ENCODE data around the gene TRABD2A. TPM values are rescaled to one million over a fixed set of nuclear protein-coding genes. Genes with fewer than 3 reads are reported as not detected.
A peak's percentile ranks its signal among the peaks of the same experiment; 100 is the strongest.

The TRABD2A gene
- total and polyA plus RNA-seq, 2 of the 13 experiments (the other 11 are each of a cell fraction or from before 2014, with no cell fraction given) = 0.15 TPM; not detected in 1

DNA sequence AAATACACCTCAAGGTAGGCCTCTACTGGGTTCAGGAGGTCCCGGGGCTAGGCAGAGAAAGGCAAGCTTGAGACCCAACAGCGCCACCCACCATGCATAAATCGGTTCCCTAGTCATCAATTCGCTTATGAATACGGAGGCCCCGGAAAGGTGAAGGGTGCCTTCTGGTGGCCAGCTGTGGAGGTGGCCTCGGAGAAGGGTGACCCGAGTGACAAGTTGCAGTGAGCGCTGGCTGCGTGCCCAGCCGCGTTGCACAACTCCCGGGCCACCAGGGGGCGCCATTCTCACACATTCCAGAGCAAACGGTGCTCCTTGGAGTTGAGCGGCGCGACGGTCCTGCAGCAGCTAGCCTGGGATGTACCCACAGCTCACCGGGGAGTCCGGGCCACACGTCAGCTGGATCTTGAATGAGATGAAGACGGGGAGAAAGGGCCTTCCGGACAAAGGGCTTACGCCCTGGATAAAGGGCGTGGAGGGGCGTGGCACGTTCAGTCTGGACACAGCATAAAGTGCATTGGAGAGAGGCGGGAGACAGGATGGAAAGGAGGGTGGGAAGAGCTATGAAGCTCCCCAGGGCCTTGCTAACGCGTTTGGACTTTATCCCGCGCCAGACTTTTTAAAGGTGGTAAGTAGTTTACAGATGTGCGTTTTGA is 45.0 kb upstream of the TRABD2A start (continued):
- TF ChIP-seq, protein P1, sequence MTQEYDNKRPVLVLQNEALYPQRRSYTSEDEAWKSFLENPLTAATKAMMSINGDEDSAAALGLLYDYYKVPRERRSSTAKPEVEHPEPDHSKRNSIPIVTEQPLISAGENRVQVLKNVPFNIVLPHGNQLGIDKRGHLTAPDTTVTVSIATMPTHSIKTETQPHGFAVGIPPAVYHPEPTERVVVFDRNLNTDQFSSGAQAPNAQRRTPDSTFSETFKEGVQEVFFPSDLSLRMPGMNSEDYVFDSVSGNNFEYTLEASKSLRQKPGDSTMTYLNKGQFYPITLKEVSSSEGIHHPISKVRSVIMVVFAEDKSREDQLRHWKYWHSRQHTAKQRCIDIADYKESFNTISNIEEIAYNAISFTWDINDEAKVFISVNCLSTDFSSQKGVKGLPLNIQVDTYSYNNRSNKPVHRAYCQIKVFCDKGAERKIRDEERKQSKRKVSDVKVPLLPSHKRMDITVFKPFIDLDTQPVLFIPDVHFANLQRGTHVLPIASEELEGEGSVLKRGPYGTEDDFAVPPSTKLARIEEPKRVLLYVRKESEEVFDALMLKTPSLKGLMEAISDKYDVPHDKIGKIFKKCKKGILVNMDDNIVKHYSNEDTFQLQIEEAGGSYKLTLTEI (CRISPR knock-in tag; conservative IDR thresholded peaks at IDR 0.05) = no peak
- TF ChIP-seq ZNF296 (CRISPR knock-in tag; conservative IDR thresholded peaks at IDR 0.05) (no peak), ELF3 (CRISPR knock-in tag; IDR thresholded peaks at IDR 0.05) (peak; percentile 81), SMARCE1 (IDR thresholded peaks at IDR 0.05; ENCODE audit: borderline replicate concordance) (no peak), ZBTB3 (CRISPR knock-in tag; IDR thresholded peaks at IDR 0.05; ENCODE audit: borderline replicate concordance, low read depth) (peak; percentile 97; the same call in 1 of the 2 replicates), HNRNPUL1 (IDR thresholded peaks at IDR 0.05; ENCODE audit: low read depth, low read length) (no peak), RORA (CRISPR knock-in tag; IDR thresholded peaks at IDR 0.05) (no peak), RXRA (CRISPR knock-in tag; IDR thresholded peaks at IDR 0.05) (peak; percentile 90), CBFB (CRISPR knock-in tag; IDR thresholded peaks at IDR 0.05) (peak; percentile 95), TRIM24 (CRISPR knock-in tag; IDR thresholded peaks at IDR 0.05) (no peak), ZFYVE20 (CRISPR knock-in tag; IDR thresholded peaks at IDR 0.05; ENCODE audit: borderline replicate concordance, low read depth) (no peak), MTF1 (CRISPR knock-in tag; IDR thresholded peaks at IDR 0.05) (no peak), ZNF839 (CRISPR knock-in tag; IDR thresholded peaks at IDR 0.05; ENCODE audit: borderline replicate concordance) (peak; percentile 1; the same call in 1 of the 2 replicates), LCORL (IDR thresholded peaks at IDR 0.05) (peak; percentile 72), LCORL (CRISPR knock-in tag; IDR thresholded peaks at IDR 0.05) (peak; percentile 95), ZSCAN25 (CRISPR knock-in tag; IDR thresholded peaks at IDR 0.05) (peak; percentile 91), PRMT3 (CRISPR knock-in tag; IDR thresholded peaks at IDR 0.05; ENCODE audit: borderline replicate concordance, low read depth) (peak; percentile 98), HES4 (CRISPR knock-in tag; IDR thresholded peaks at IDR 0.05; ENCODE audit: borderline replicate concordance) (no peak; the same call in 1 of the 2 replicates)
- TF ChIP-seq, protein P2, sequence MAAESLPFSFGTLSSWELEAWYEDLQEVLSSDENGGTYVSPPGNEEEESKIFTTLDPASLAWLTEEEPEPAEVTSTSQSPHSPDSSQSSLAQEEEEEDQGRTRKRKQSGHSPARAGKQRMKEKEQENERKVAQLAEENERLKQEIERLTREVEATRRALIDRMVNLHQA (CRISPR knock-in tag; IDR thresholded peaks at IDR 0.05) = 0 out of 2 replicates have a peak, but pooled peaks have one; percentile 60
- TF ChIP-seq, protein P3, sequence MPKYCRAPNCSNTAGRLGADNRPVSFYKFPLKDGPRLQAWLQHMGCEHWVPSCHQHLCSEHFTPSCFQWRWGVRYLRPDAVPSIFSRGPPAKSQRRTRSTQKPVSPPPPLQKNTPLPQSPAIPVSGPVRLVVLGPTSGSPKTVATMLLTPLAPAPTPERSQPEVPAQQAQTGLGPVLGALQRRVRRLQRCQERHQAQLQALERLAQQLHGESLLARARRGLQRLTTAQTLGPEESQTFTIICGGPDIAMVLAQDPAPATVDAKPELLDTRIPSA (CRISPR knock-in tag; IDR thresholded peaks at IDR 0.05; ENCODE audit: borderline replicate concordance) = no peak
- TF ChIP-seq, protein P4, sequence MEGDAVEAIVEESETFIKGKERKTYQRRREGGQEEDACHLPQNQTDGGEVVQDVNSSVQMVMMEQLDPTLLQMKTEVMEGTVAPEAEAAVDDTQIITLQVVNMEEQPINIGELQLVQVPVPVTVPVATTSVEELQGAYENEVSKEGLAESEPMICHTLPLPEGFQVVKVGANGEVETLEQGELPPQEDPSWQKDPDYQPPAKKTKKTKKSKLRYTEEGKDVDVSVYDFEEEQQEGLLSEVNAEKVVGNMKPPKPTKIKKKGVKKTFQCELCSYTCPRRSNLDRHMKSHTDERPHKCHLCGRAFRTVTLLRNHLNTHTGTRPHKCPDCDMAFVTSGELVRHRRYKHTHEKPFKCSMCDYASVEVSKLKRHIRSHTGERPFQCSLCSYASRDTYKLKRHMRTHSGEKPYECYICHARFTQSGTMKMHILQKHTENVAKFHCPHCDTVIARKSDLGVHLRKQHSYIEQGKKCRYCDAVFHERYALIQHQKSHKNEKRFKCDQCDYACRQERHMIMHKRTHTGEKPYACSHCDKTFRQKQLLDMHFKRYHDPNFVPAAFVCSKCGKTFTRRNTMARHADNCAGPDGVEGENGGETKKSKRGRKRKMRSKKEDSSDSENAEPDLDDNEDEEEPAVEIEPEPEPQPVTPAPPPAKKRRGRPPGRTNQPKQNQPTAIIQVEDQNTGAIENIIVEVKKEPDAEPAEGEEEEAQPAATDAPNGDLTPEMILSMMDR (CRISPR knock-in tag; IDR thresholded peaks at IDR 0.05) = peak; percentile 100
- TF ChIP-seq, protein P5, sequence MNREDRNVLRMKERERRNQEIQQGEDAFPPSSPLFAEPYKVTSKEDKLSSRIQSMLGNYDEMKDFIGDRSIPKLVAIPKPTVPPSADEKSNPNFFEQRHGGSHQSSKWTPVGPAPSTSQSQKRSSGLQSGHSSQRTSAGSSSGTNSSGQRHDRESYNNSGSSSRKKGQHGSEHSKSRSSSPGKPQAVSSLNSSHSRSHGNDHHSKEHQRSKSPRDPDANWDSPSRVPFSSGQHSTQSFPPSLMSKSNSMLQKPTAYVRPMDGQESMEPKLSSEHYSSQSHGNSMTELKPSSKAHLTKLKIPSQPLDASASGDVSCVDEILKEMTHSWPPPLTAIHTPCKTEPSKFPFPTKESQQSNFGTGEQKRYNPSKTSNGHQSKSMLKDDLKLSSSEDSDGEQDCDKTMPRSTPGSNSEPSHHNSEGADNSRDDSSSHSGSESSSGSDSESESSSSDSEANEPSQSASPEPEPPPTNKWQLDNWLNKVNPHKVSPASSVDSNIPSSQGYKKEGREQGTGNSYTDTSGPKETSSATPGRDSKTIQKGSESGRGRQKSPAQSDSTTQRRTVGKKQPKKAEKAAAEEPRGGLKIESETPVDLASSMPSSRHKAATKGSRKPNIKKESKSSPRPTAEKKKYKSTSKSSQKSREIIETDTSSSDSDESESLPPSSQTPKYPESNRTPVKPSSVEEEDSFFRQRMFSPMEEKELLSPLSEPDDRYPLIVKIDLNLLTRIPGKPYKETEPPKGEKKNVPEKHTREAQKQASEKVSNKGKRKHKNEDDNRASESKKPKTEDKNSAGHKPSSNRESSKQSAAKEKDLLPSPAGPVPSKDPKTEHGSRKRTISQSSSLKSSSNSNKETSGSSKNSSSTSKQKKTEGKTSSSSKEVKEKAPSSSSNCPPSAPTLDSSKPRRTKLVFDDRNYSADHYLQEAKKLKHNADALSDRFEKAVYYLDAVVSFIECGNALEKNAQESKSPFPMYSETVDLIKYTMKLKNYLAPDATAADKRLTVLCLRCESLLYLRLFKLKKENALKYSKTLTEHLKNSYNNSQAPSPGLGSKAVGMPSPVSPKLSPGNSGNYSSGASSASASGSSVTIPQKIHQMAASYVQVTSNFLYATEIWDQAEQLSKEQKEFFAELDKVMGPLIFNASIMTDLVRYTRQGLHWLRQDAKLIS (CRISPR knock-in tag; IDR thresholded peaks at IDR 0.05) = peak; percentile 34; the same call in 1 of the 2 replicates
